ENCODE data around the gene FBN2. TPM values are rescaled to one million over a fixed set of nuclear protein-coding genes. Genes with fewer than 3 reads are reported as not detected.

The FBN2 gene
- total RNA-seq, 1 donor from 2014 or later: 0.58 TPM

DNA sequence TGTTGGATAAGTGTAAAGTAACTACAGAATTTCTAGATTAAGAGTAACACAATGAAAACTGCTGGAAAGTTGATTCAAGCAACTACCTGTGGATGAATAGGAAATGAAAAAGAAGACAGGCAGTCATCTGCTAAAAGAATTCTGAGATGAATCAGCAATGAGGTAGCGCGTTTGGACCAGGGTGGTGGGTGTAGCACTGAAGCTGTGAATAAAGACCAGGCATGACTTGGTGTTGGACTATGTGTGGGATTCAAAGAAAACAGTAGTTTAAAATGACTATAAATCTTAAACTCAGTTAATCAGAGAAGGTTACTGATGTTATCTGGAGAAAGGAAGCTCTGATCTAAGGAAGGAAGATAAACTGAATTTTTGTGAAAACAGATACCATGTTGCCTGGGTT lies 159.8 kb downstream of the FBN2 start:
- no peaks in the 10 kb centered on the region for H3K9me3 ChIP-seq
- intact Hi-C loops (cut with DNase I): no loop called here
- no peak overlapping the region for H3K27ac ChIP-seq
- H3K36me3 ChIP-seq: no peaks in the 10 kb centered on the region
- H3K27me3 ChIP-seq: no peaks in the 10 kb centered on the region
- no peak overlapping the region for H3K4me3 ChIP-seq
- no peaks in the 10 kb centered on the region for H3K4me1 ChIP-seq
- TF ChIP-seq CTCF (IDR thresholded peaks at IDR 0.05): no peak
- DNase-seq: no peak
- no peak for ATAC-seq

GRCh38 chr5:128376577-128376976 lies 161.5 kb downstream of the FBN2 start:
- intact Hi-C loops (cut with DNase I): no loop called here

GRCh38 chr5:128366147-128366546 lies 171.9 kb downstream of the FBN2 start:
- Histone ChIP-seq H3K36me3 (no peaks in the 10 kb centered on the region), H3K4me3 (no peak overlapping the region), H3K27ac (no peak overlapping the region), H3K4me1 (no peaks in the 10 kb centered on the region), H3K27me3 (no peaks in the 10 kb centered on the region), H3K9me3 (no peaks in the 10 kb centered on the region)
- DNase-seq (no peak), ATAC-seq (no peak)
- TF ChIP-seq CTCF (IDR thresholded peaks at IDR 0.05): no peak
- intact Hi-C loops (cut with DNase I): no loop called here

More at GRCh38 chr5:128376577-128376976, 161.5 kb downstream of the FBN2 start:
- ATAC-seq (no peak), DNase-seq (no peak)
- Histone ChIP-seq H3K36me3 (no peaks in the 10 kb centered on the region), H3K27me3 (no peaks in the 10 kb centered on the region), H3K27ac (no peak overlapping the region), H3K4me1 (no peaks in the 10 kb centered on the region), H3K4me3 (no peak overlapping the region), H3K9me3 (no peaks in the 10 kb centered on the region)
- no peak for TF ChIP-seq CTCF (IDR thresholded peaks at IDR 0.05)

- TF ChIP-seq CTCF (IDR thresholded peaks at IDR 0.05): no peak
- no peak overlapping the region for H3K27ac ChIP-seq
- H3K36me3 ChIP-seq: no peaks in the 10 kb centered on the region
- H3K4me3 ChIP-seq: no peak overlapping the region
- H3K27me3 ChIP-seq: no peaks in the 10 kb centered on the region
- H3K4me1 ChIP-seq: no peaks in the 10 kb centered on the region
- no peak for ATAC-seq
- no peaks in the 10 kb centered on the region for H3K9me3 ChIP-seq
- DNase-seq: no peak
- intact Hi-C loops (cut with DNase I): no loop called here
Observed at GRCh38 chr5:128362370-128362769, 175.7 kb downstream of the FBN2 start.

GRCh38 chr5:128358826-128359225 lies 179.2 kb downstream of the FBN2 start:
- Histone ChIP-seq H3K27me3 (no peaks in the 10 kb centered on the region), H3K27ac (no peak overlapping the region), H3K4me1 (no peaks in the 10 kb centered on the region), H3K36me3 (no peaks in the 10 kb centered on the region), H3K4me3 (no peak overlapping the region), H3K9me3 (no peaks in the 10 kb centered on the region)
- DNase-seq (no peak), ATAC-seq (no peak)
- intact Hi-C loops (cut with DNase I): no loop called here
- no peak for TF ChIP-seq CTCF (IDR thresholded peaks at IDR 0.05)

GRCh38 chr5:128357226-128357625 lies 180.8 kb downstream of the FBN2 start:
- intact Hi-C loops (cut with DNase I): no loop called here
- H3K9me3 ChIP-seq: no peaks in the 10 kb centered on the region
- DNase-seq (no peak), ATAC-seq (no peak)
- H3K27ac ChIP-seq: no peak overlapping the region
- H3K27me3 ChIP-seq: no peaks in the 10 kb centered on the region
- no peak overlapping the region for H3K4me3 ChIP-seq
- no peaks in the 10 kb centered on the region for H3K4me1 ChIP-seq
- TF ChIP-seq CTCF (IDR thresholded peaks at IDR 0.05): no peak
- no peaks in the 10 kb centered on the region for H3K36me3 ChIP-seq

Measured in upper lobe of right lung (tissue), 1 donor.